Stimulated activated CD4-positive, alpha-beta T cell treated with anti-CD3 and anti-CD28 coated beads, Interleukin-2, amount 100 ng/mL, for 4 hours (primary cell): ENCODE measurements around the gene PRDM16.

Source experiments
- DNase-seq: peaks from one replicate; pipeline ENCODE4 v3.0.0-alpha.2; 2020; ENCODE audit warnings: low read depth

PRDM16 gene

DNA sequence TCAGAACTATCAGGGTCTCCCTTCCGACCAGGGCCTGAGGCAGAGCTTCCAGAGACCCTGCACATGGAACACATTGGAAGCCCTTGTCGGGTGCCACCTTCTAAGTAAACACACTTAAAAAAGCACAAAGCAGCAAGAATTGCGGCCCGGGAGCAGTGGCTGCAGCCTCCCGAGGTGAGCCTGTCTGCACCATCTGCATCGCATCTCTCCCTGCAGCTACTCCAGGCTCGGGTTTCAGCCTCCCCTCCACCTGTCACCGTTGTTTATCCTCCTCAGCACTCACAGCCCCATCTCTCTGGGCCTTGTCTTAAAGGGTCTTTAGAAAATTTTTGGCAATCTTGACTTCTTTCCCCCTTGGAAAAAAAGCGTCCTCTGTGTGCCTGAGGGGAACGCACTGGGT lies 290.3 kb downstream of the PRDM16 start:
- DNase-seq, result no peak

DNA sequence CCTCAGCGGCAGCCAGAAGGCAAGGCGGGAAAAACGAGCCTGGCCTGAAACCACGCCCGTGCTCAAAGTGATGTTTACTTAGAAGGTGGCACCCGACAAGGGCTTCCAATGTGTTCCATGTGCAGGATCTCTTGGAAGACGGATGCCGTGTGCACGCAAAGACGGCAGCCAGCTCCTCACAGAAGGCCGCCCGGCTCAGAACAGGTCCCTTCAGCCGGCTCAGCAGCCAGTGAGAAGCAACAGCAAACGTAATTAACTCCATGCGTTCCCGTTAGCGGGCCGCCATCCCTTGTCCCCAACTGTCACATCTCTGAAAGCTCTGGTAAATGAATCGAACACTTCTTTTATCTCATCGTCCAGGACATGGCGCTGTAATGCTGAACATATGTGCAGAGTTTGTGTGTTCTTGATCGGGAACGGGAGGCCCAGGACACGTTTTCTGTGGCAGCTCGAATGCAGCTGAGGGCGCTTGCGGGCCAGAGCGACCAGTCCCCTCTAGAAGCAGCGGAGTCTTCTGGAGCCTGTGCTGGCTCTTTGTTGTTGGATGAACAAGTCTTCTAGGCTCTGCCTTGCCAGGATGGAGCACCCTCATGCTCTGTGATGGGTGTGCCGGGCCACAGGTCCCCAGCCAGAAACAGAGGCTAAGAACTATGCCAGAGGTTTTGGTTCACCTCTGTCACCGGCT lies 290.9 kb downstream of the PRDM16 start:
- no peak for DNase-seq

DNA sequence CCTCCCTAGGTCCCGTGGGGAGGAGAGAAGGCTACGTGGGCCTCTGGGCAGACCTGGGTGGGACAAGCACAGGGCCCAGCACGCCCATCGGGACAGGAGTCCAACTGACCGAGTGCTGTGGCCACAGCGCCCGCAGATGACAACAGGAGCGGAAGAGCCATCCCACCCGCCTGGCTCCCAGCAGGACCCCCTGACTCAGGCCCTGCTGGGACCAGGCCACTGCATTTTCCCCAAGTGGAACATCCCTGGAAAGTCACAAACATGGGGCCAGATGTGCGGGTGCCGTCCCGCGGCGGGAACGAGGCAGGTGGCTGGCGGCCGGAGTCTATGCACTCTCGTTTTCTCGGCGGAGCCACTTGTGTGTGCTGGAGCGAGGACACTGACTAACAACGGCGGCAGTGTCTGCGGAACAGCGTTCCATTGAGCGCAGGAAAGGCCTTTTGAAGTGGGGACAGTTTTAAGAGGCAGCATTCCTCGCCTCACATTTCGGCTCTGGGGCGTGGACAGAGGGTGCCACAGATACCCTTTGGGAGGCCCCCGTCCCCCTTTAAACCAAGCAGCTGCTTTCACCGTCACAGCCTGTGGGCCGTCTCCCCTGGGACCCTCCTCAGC lies 291.7 kb downstream of the PRDM16 start:
- DNase-seq, result no peak

GRCh38 chr1:3363023-3363422 lies 294.0 kb downstream of the PRDM16 start:
- no peak for DNase-seq

DNA sequence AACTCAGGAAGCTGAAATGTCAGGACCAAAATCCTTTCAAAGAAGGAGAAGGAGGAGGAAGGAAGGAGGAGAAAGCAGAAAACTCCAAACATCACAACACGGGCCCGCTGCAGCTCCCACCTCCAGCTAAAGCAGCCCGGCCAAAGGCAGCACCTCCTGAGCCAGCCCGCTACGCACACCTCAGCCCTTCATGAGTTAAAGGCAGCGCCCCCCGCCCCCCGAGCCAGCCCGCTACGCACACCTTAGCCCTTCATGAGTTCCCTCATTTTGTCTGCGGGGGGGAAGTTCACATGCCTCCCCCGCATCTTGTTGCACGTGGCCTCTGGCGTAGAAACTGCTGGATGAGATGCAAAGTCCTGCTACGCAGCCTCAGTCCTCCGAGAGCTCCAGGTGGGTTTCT lies 294.8 kb downstream of the PRDM16 start:
- DNase-seq, result no peak

DNA sequence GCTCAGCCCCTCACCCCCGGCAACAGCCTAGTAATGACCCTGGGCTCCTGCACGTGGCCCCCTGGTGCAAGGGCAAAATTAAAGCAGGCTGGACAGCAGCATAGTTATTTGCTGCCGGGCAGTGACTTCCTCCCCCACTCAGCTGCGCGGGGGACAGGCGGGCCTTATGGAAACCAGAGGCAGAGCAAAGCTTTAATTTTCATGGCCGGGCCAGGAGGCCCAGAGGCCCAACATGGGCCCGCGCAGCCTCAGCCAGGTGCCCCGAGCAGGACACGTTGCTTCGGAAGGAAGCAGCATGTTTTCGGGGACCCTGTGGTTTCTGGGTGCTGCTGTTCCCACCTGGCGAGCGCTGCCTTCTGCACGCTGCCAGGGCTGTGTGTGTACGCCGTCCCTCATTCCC lies 295.5 kb downstream of the PRDM16 start:
- no peak for DNase-seq

- no peak for DNase-seq
Observed at GRCh38 chr1:3364983-3365382, 296.0 kb downstream of the PRDM16 start.

- no peak for DNase-seq
Observed at GRCh38 chr1:3365523-3366125, 296.6 kb downstream of the PRDM16 start.

DNA sequence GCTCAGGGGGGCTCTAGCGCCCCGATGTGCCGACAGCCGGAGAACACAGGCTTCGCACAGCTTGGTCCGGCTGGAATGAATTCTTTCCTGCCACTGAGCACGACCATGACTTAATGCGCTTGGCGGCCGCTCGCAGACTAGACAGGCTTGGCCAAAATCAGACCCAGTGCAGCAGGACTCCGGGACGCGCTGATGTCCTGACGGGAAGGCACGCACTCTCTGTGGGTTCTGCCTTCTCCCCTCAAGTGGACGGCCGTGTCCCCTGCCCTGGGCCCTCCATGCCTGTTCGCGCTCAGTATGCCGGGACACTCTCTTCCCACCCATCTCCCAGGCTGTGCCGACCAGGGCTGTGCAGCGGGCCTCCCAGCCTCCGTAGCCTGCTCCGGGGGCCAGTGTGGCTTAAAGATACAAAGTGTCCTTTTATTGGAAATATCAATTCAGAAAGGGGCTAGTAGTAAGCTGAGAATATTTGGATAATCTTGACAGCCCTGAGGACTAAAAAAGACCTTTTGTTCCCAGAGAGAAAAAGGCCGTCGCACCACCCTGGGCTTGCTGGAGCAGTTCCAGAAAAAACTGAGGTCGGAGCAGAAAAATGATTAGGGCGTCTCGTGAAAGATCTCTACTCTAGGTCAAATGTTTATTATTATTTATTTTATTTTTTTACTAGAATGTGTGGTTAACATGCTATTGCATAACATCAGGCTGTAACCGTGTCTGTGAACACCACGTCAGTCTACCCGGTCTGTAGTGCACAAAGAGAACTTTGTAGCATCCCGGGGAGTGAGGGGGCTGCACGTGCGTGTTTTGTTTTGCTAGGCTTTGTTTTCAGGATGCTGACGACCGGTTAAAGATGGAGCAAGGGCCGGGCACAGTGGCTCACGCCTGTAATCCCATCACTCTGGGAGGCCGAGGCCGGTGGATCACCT lies 297.4 kb downstream of the PRDM16 start:
- DNase-seq, result no peak

DNA sequence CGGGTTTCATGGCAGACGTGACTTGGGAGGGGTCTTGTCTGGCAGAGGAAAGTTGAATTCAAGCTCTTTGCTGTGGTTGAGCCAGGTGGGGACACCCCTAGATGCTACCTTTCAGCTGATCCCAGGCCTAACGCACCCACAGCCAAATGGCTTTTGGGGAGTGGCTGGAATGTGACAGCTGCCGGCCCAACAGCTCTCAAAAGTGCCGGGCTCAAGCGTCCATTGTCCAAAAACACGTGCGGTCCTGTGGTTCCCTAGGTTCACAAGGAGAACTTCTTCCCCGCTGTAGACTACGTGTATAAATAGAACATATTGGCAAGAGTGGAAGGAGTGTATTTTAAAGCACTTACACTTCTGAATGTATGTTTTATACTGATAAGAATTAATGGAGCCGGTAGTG lies 298.4 kb downstream of the PRDM16 start:
- no peak for DNase-seq

DNA sequence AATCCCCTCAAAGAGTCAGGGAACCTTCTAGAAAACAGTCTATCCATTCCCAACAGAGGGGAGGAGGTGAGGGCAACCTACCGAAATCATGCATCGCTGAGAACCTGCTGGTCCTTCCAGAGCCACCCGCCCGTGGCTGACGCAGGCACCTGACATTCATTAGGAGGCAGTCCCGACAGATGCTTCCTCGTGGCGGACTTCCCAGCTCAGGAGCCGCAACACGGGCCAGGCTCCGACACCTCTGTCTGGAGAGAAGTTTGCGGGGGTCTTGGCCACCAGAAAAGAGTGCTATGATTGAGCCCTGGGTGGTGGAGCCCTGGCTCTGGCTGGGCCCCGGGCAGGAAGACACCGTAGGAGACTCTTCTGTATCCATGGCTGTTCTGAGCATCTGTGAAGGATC lies 299.1 kb downstream of the PRDM16 start:
- no peak for DNase-seq

DNA sequence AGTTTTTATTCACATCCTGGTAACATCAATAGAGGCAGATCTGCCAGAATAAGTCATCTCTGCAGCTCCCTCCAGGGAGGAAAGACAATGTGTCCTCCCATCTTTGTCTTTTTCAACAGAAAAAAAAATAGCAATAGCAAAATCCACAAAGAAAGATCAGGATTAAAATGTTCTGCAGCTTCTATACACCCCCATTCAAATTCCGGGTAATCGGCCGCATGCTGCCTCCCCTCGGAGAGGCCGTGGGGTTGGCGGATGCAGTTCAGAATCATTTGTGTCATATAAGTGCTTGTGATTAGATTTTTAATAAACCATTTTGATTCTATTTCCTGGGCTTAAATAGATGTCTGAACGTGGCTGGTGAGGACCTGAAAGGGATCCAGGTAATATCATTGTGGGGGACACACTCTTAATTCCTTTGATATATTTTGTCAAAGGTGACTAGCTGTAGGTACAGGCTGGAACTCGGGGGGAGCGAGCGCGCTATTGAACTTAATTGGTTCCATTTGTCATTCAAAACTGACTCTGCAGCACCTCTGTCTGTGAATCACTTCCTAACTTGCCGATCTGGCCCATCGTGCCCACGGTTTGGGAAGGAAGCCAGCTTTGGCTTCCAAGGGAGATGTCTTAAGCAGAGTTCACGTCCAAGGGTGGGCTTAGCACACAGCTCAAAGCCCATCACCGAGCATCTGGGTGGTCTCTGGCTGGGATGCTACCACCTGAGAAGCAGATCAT lies 299.9 kb downstream of the PRDM16 start:
- no peak for DNase-seq

GRCh38 chr1:3369446-3370076 lies 300.6 kb downstream of the PRDM16 start:
- no peak for DNase-seq

GRCh38 chr1:3370856-3371703 lies 302.1 kb downstream of the PRDM16 start:
- no peak for DNase-seq

DNA sequence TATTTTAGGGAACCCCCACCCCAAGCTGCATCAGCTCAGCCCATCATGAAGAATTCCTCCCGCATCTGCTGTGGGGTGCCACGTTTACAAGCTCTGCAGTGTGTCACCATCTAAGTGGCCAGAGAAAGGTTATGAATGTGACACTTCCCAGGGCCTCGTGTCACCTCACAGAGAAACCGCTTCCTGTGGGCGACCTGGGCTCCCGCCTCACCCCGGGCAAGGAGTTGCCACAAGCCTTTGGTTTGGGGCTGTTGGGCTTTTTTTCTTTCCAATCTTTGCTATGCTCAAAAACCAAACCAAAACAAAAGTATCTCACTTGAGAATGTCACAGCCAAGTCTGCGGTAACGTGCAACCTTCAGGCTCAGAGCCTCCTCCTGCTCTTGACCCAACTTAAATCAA lies 303.3 kb downstream of the PRDM16 start:
- DNase-seq, result no peak

DNA sequence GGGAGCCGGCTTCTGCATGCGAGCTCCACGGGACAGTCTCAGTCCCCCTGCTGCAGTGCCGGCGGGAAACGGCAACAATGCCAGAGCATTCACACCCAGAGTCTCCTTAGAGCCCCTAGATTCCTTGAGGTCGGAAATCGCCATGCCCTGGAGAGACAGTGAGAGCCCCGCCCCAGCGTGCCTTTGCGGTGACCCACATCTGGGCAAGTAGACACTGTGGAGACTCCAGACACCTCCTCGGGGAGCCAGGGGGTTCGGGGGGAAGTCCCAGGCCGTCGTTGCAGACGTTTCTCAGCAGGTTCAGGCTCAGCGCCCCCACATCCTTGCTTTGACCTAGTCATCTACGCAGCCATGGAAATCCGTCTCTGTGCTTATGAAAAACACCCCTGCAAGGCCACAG lies 304.2 kb downstream of the PRDM16 start:
- no peak for DNase-seq

GRCh38 chr1:3373700-3374405 lies 304.9 kb downstream of the PRDM16 start:
- DNase-seq, result no peak

- DNase-seq, result no peak
Observed at GRCh38 chr1:3375245-3375644, 306.2 kb downstream of the PRDM16 start.

DNA sequence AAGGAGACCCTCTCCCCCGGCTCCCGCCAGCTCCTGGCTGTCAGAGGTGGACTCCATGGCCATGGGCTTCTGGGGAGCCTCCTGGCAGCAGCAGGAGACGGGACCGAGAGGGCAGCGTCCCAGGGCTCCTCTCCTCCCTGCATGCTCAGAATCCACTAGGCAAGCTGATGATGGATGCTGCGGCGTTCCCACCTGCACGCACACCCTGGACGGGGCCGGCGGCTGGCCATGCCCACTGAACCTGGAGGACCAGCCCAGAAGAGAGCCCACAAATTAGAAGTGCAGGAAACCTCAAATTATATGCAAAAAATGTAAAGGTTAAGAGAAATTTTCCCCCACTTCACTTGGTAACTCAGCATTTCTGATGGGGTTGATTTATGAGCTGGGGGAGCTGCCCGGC lies 308.2 kb downstream of the PRDM16 start:
- DNase-seq, result no peak
